GM12891 (cell line): ENCODE data around the gene QRSL1.

Experiments
- POLR2A ChIP-seq: IDR thresholded peaks from 2 replicates; pipeline ENCODE4 v1.6.1; 2011; ENCODE audit warnings: low read depth, low read length, control low read depth
- POLR2AphosphoS5 ChIP-seq: IDR thresholded peaks from 2 replicates; pipeline ENCODE4 v1.6.1; 2011; ENCODE audit warnings: low read depth, low read length, control low read depth
- POU2F2 ChIP-seq: IDR thresholded peaks from 2 replicates; pipeline ENCODE4 v1.6.1; 2011; ENCODE audit warnings: low read depth, mild to moderate bottlenecking, control low read depth, low read length, moderate library complexity
- TAF1 ChIP-seq: IDR thresholded peaks from 2 replicates; pipeline ENCODE4 v1.6.1; 2011; ENCODE audit warnings: low read depth, low read length, control low read depth

DNA sequence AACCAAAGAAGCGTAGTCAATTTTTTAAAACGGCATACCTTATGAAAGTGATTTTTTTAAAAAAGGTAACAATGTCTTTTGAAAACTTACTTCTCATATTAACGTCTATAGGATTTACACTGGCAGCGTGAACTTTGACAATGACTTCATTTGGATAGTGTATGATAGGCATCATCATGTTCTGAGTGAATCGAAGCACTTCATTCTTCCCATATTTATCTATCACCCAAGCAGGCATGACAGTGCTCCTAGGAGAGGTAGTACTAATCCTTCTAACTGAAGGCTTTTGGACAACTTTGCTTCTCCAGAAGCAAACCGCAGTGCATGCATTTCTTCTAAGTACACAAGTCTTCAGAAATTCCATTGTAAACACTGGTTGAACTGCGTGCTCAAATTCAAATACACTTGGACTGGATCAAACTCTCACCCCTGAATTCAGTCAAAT, 698 bp upstream of the QRSL1 start:
- no peak for TF ChIP-seq POU2F2
- TF ChIP-seq POLR2AphosphoS5: no peak
- no peak for TF ChIP-seq POLR2A
- TF ChIP-seq TAF1: no peak
